HepG2 (cell line): ENCODE data around the gene XXYLT1. TPM values are rescaled to one million over a fixed set of nuclear protein-coding genes. Genes with fewer than 3 reads are reported as not detected.

Source experiments
- ATAC-seq: fragments of 200-7000 bp; cut with Tn5 transposase; 3 replicates; pipeline ENCODE4 v1.9.1; 2020; ENCODE audit warnings: mild to moderate bottlenecking, moderate library complexity
- BruUV-seq: library from RNA; stranded (reverse); fragments of 400-500 nt; replicated peaks from 2 replicates; lab custom pipeline; 2021; lab: Mats Ljungman, UMichigan
- CTCF ChIA-PET: fragments of 300-600 bp; formaldehyde crosslinking; extraction: SDS; loops from one replicate; lab custom pipeline; 2021; ENCODE audit warnings: low total read pairs, inconsistent platforms, low intra/inter-chr PET ratio; lab: Yijun Ruan, JAX
- POLR2A ChIA-PET: fragments of 350-600 bp; sonication (Branson Sonifier 250); formaldehyde crosslinking; loops from one replicate; lab custom pipeline; 2020; ENCODE audit warnings: antibody characterized with exemption, inconsistent platforms; lab: Yijun Ruan, JAX
- DNase-seq: peaks from one replicate; pipeline ENCODE4 v3.0.0-alpha.2; 2015; ENCODE audit warnings: low spot score
- FAIRE-seq: peaks from 3 replicates; lab custom pipeline; 2011; peaks lifted over from hg19 to GRCh38; lab: Jason Lieb, UNC
- H2AFZ ChIP-seq: one replicate; pipeline ENCODE4 v1.6.1; 2011; ENCODE audit warnings: low read length, inconsistent platforms
- H3K27ac ChIP-seq: fragments of 300-600 bp; 3 replicates; pipeline ENCODE4 v1.8.0; 2011; ENCODE audit warnings: mixed run types, mild to moderate bottlenecking, mixed read lengths, low read length, inconsistent platforms; ENCODE audit not compliant: insufficient read depth; ENCODE audit errors: extremely low read length
- H3K27me3 ChIP-seq, 2 experiments: fragments of 200-600 bp in 1 of 2; 2 replicates in 1 of 2; 3 replicates in 1 of 2; pipeline versions ENCODE4 v1.6.0 to v1.8.0; 2011; ENCODE audit warnings: low read length in 2 of 2, mild to moderate bottlenecking in 2 of 2, moderate library complexity in 2 of 2, inconsistent platforms in 1 of 2; ENCODE audit not compliant: insufficient read depth in 2 of 2, control insufficient read depth in 1 of 2
- H3K36me3 ChIP-seq, 2 experiments: fragments of 200-600 bp in 1 of 2; replicated peaks in 1 of 2; 2 replicates in 1 of 2; 3 replicates in 1 of 2; pipeline versions ENCODE4 v1.5.1 to v1.8.0; 2011; ENCODE audit warnings: low read length in 2 of 2, inconsistent platforms in 1 of 2; ENCODE audit not compliant: insufficient read depth in 2 of 2, control insufficient read depth in 1 of 2
- H3K4me1 ChIP-seq: 2 replicates; pipeline ENCODE4 v1.5.1; 2012; ENCODE audit warnings: low read length, inconsistent platforms; ENCODE audit not compliant: insufficient read depth
- H3K4me2 ChIP-seq: 2 replicates; pipeline ENCODE4 v1.6.0; 2011; ENCODE audit warnings: low read depth, low read length, inconsistent platforms
- H3K4me3 ChIP-seq, 3 experiments: fragments of 200-600 bp in 1 of 3; sonication (generic), shearing (Covaris generic) in 1 of 3; replicated peaks in 1 of 3; 2 replicates each; pipeline ENCODE4 v1.5.1; 2011 to 2016; ENCODE audit warnings: low read length in 3 of 3, inconsistent platforms in 2 of 3, low read depth in 2 of 3, mild to moderate bottlenecking in 2 of 3, control low read depth in 1 of 3, mixed read lengths in 1 of 3; ENCODE audit not compliant: insufficient read depth in 1 of 3
- H3K79me2 ChIP-seq: one replicate; pipeline ENCODE4 v1.6.1; 2011; ENCODE audit warnings: low read length, inconsistent platforms; ENCODE audit not compliant: insufficient read depth
- H3K9ac ChIP-seq: 2 replicates; pipeline ENCODE4 v1.6.0; 2011; ENCODE audit warnings: mild to moderate bottlenecking, low read depth, low read length, inconsistent platforms; ENCODE audit not compliant: insufficient read depth
- H3K9me3 ChIP-seq: 2 replicates; pipeline ENCODE4 v1.5.1; 2012; ENCODE audit warnings: mild to moderate bottlenecking, low read length
- H4K20me1 ChIP-seq: 2 replicates; pipeline ENCODE4 v1.6.0; 2011; ENCODE audit warnings: inconsistent platforms, mild to moderate bottlenecking, low read length, moderate library complexity; ENCODE audit not compliant: insufficient read depth
- AGO1 ChIP-seq: fragments of 200-400 bp; formaldehyde crosslinking; IDR thresholded peaks from 2 replicates; pipeline ENCODE4 v1.6.1; 2017; ENCODE audit warnings: mild to moderate bottlenecking, low read depth, low read length, moderate library complexity; ENCODE audit not compliant: poor library complexity, severe bottlenecking
- SALL1 ChIP-seq: sonication (generic); formaldehyde crosslinking; IDR thresholded peaks from 2 replicates; pipeline ENCODE4 v1.8.0; 2022; ENCODE audit warnings: mild to moderate bottlenecking, missing genetic modification reagents
- SAP130 ChIP-seq: IDR thresholded peaks from 2 replicates; pipeline ENCODE4 v1.6.1; 2016; ENCODE audit warnings: low read depth
- TEAD3 ChIP-seq: optimal IDR thresholded peaks from 2 replicates; pipeline ENCODE3; 2016; ENCODE audit warnings: borderline replicate concordance
- ZNF18 ChIP-seq: sonication (generic); formaldehyde crosslinking; IDR thresholded peaks from 2 replicates; pipeline ENCODE4 v1.8.0; 2022; ENCODE audit warnings: mild to moderate bottlenecking, missing genetic modification reagents; ENCODE audit not compliant: insufficient replicate concordance
- ZNF367 ChIP-seq: sonication (generic); formaldehyde crosslinking; IDR thresholded peaks from 2 replicates; pipeline ENCODE4 v1.4.0; 2020; ENCODE audit warnings: missing genetic modification reagents, borderline replicate concordance
- WGBS: methylation state at CpG from one replicate; pipeline ENCODE4 v1.1.6; 2017; ENCODE audit warnings: low lambda C conversion rate; 5-methylcytosine and 5-hydroxymethylcytosine counted together
- in situ Hi-C: cut with HindIII; loops from 2 replicates; pipeline ENCODE4 v1.10.0; 2017; ENCODE audit warnings: low pct_unique_long_range_greater_than_20kb; ENCODE audit not compliant: extremely low pct_ligation_motif_present
- intact Hi-C: fragments of 100-400 bp; cut with micrococcal nuclease; formaldehyde crosslinking; loops from one replicate; pipeline ENCODE4 v1.10.0; 2022; ENCODE audit not compliant: unreplicated experiment
- polyA plus RNA-seq, 8 experiments: library from polyadenylated mRNA; depleted of rRNA in 3 of 8; stranded (reverse) in 7 of 8; unstranded in 1 of 8; fragments of >200 nt; fragmentation: Illumina TruSeq in 4 of 8; extraction: Trizol in 4 of 8; gene quantifications; 2 replicates each; pipeline versions ENCODE4 v1.2.1 to v1.2.3, GENCODE V29; 2011 to 2016; ENCODE audit warnings: low read depth in 4 of 8, missing spikeins in 1 of 8, mixed read lengths in 1 of 8; ENCODE audit not compliant: insufficient read depth in 1 of 8
- total RNA-seq, 5 experiments: library from RNA; depleted of rRNA; stranded (reverse); fragments of >200 nt; fragmentation: Illumina TruSeq; extraction: Trizol; gene quantifications; 2 replicates each; pipeline ENCODE4 v1.2.3, GENCODE V29; 2016; ENCODE audit warnings: low read depth in 1 of 5

The XXYLT1 gene
- total and polyA plus RNA-seq, 2 of the 13 experiments (the other 11 are each of a cell fraction or from before 2014, with no cell fraction given): 17.7 to 19.0 TPM

- ChIA-PET CTCF (no interaction called here), POLR2A (no interaction called here)
- H3K9me3 ChIP-seq: no peaks in the 10 kb centered on the region
- no peak overlapping the region for H3K27ac ChIP-seq
- BruUV-seq: no TSS peak
- intact Hi-C loops: loop anchor here (10.0 kb wide), 1 partner anchor 61 kb away; no protein-coding TSS in a partner anchor
- no peaks in the 10 kb centered on the region for H4K20me1 ChIP-seq
- WGBS: 95% methylated on average over 26 of the region's 42 CpGs
- no peak overlapping the region for H3K9ac ChIP-seq
- no peak overlapping the region for H2AFZ ChIP-seq
- in situ Hi-C loops: no loop called here
- H3K79me2 ChIP-seq: no peaks in the 10 kb centered on the region
- peaks cover 2 to 8% of the 10 kb centered on the region in 2 experiments; a peak in 2 of 5 replicates for H3K36me3 ChIP-seq
- no peak for FAIRE-seq
- peaks cover 2% of the 10 kb centered on the region in 2 experiments; a peak in 1 of 5 replicates for H3K27me3 ChIP-seq
- peaks cover 36% of the 10 kb centered on the region for H3K4me1 ChIP-seq
- H3K4me3 ChIP-seq: no peak overlapping the region
- no peak for ATAC-seq
- DNase-seq: no peak
- no peak overlapping the region for H3K4me2 ChIP-seq
- TF ChIP-seq ZNF18 (CRISPR knock-in tag): peak; percentile 44
- TF ChIP-seq AGO1: no peak
- TF ChIP-seq, all 625 proteins: peak for 1
Measured at GRCh38 chr3:195065142-195065863, 205.7 kb downstream of the XXYLT1 start.

DNA sequence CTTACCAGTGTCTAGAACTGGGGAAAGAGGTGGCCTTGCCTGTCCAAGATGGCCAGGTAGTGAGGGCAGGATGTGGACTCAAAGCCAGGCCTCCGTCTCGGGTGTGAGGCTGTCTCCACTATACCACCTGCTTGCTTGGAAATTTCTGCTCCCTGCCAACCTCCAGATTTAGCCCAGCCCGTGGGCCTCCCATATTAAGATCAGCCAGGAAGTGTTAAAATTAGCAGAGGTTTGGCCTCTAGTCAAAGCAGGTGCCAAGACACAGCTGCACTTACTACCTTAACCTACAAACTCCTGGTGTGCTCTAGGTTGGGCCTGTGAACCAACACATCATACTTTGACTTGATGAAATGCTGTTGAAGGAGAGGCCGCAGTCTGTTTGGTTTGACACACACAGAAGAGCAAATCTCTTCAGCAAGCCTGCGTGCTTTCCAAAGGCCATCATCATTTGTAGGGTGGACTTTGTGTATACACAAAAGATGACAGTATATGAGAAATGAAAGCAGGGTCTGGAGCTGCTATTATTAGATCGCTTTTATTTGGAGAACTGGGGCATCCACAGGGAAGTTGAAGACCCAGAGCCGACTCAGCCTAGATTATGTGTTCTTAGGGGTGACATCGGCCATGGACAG is 206.5 kb downstream of the XXYLT1 start:
- CTCF ChIA-PET: no interaction called here
- no TSS peak for BruUV-seq
- no peak overlapping the region for H3K9ac ChIP-seq
- POLR2A ChIA-PET: no interaction called here
- intact Hi-C loops (loop anchor here (10.0 kb wide), 1 partner anchor 60 kb away; no protein-coding TSS in a partner anchor), in situ Hi-C loops (no loop called here)
- peaks cover 2 to 7% of the 10 kb centered on the region in 2 experiments; a peak in 2 of 5 replicates for H3K36me3 ChIP-seq
- DNase-seq (peak; percentile 42), ATAC-seq (peak; percentile 17), FAIRE-seq (no peak)
- H3K27ac ChIP-seq: no peak overlapping the region
- no peaks in the 10 kb centered on the region for H3K9me3 ChIP-seq
- 48% methylated on average over 8 of the region's 8 CpGs for WGBS
- H3K4me3 ChIP-seq: no peak overlapping the region
- H3K4me1 ChIP-seq: peaks cover 45% of the 10 kb centered on the region
- H4K20me1 ChIP-seq: no peaks in the 10 kb centered on the region
- no peaks in the 10 kb centered on the region for H3K79me2 ChIP-seq
- peak overlapping the region; percentile 15; the same call in 1 of the 2 replicates for H3K4me2 ChIP-seq
- peaks cover 2 to 6% of the 10 kb centered on the region in 2 experiments; a peak in 1 of 5 replicates for H3K27me3 ChIP-seq
- TF ChIP-seq SAP130: 0 out of 2 replicates have a peak, but pooled peaks have one; percentile 21
- peak; percentile 35; the same call in 1 of the 2 replicates for TF ChIP-seq SALL1
- TF ChIP-seq TEAD3 (CRISPR knock-in tag): peak; percentile 7
- no peak for TF ChIP-seq ZNF367 (CRISPR knock-in tag)
- H2AFZ ChIP-seq: no peak overlapping the region
